Pons (tissue), 1 donor: ENCODE measurements around the gene COX17.

Experiments
- DNase-seq: peaks from one replicate; pipeline ENCODE4 v3.0.0-alpha.2; 2016; ENCODE audit warnings: low spot score

Gene COX17

DNA sequence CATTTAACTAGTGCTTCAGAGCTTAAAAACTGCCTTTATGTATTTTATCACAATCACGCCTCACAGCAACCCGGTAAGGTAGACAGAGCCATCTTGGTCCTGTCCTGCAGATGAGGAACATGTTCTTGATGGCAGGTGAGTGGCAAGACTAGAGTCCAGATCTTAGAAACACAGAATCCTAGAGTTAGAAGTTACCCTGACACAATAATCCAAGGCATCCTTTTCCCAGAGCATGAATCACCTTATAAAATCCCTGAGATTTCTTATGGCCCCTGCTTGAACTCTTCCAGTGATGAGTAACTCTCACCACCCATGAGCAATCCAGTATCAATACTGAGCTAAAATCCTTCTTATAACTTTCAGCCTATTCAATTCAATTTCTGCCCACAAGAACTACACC lies 33.7 kb downstream of the COX17 start:
- DNase-seq = no peak

DNA sequence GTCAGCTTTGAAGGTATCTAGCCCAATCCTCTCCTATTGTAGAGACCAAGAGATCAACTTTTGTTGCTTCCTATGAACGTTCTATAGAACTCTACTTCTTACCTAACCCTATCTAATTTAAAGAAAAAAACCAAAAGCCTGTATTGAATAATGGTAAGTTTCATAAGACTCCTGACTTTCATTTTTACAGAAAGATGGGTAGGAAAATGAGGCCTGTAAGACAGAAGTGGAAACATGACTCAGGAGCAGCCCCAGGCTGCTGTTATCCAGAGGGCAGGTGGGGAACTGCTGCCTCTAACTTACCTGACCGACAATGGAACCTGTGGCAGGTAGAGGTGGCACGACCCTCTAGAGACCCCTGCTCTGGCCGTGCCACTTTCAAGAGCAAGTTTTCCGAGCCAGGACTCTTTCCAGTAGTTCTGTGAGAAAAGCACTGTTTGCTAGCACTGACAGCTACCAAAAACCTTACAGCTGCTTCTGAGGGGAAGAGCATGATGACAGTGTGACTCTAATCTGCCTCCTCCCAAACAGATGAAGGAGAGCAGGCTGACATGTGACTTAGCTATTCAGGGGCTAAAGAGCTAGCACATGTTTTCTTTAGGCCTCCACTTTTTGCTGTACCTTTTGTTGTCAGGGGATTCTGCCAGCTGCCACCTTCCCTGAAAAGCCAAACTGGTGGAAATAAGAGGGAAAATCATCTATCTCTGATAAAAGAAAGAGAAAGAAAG lies 34.3 kb downstream of the COX17 start:
- no peak for DNase-seq

DNA sequence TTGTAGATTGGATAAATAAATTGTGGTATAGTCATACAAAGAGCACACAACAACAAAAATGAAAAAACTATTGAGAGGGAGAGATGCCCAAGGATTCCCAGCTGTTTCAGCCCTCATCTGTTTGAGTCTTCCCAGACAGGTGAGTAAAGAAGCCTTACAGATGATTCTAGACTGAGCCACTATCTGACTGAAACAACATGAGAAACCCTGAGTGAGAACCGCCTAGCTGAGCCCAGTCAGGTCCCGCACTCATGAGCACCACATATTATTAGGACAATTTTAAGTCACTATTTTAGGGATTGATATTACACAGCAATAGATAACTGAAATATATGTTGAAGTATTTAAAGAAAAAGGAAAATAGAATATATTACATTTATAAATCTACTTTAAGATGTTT lies 35.8 kb downstream of the COX17 start:
- DNase-seq = no peak

DNA sequence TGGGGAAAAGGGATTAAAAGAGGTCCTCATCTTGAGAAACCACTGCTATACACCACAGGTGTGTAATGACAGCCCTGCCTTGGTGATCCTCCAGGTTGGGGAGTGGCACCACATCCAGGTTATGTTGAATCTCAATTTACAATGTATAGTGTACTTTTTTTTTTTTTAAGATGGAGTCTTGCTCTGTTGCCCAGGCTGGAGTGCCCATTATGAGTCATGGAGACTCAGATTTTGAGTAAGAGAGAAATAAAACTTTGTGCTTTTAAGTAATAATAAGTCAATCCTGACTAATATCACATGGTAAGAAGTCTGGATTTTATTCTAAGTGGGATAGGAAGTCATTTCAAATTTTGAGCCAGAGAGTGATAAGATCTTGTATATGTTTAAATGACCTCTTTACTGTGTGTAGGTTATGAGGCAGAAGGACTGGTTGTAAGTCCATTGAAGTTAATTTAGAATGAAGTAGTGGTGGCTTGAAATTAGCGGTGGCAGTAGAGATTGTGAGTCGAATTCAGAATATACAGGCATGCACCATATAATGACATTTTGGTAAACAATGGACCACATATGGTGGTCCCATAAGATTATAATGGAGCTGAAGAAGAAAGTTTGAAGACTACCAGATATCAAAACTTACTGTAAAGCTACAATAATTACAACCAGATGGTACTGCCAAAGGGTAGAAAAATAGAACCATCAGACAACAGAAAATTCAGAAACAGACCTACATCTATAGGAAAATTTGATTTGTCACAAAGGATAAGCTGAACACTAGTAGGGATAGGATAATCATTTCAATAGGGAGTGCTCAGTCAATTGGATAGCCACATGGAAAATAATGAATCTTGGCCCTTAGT lies 37.5 kb downstream of the COX17 start:
- DNase-seq = no peak

DNA sequence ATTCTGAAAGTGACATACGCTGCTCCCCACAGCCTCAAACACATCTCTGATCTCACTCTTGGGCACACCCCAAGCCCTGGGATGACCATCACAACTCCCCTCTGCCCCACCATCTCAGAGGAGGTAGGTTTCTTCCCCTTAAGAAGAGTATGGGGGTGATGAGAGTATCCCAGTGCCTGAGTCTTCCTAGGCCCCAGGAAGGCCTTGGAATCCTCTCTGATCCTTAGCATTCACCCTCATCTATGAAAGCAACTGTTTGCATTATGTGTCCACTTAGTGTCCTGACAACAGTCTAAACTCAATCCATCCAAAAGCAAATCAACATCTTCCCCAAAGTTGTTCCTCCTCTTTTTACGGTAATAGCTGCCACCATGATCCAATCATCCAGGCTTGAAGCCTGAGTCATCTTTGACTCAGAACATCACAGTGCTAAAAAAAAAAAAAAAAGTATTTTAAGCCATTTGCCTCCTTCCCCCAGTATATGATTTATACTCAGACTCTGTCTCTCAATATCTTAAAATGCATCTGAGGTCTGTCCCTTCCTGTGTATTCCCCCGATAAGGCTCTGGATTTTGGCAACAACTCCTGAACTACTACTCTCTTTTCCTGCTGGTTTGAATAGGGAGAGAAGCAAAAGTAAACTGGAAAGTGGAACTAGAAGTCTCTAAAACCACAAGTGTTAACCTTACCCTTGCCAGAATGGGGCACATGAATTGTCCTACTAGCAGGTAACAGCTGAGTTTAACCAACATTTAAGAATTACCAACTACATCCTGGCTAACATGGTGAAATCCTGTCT lies 39.3 kb downstream of the COX17 start:
- peak; percentile 49 for DNase-seq

DNA sequence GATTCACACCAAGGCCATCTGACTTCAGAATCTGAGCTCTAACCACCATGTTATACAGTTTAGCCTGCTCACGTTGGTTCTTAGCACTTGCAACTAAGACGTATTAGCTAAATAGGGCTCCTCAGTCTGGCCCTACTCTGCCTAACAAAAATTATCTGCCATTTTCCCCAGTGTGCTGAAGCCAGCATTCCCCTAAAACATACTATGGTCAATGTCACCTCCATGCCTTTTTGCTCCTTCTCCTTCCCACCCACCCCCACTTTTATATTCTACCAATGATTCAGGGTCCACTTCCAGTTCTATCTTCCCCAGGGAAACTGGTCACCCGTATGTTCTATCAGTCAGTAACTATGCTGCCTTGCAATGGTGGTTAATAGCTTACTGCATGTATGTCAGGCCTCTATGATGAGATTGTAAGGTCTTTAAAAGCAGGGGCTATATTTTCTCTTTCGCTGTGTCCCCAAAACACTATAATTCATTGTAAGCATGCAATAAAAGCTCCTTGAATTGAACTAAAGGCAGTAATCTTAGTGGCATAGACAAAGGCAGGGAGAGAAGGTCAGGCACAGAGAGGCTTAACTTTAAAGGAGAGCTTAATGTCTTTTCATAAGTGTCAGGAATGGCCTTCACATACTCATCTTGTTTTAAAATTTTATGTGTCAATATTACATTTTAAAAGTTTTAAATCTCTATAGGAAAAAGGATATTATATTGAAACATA lies 40.2 kb downstream of the COX17 start:
- DNase-seq = no peak

DNA sequence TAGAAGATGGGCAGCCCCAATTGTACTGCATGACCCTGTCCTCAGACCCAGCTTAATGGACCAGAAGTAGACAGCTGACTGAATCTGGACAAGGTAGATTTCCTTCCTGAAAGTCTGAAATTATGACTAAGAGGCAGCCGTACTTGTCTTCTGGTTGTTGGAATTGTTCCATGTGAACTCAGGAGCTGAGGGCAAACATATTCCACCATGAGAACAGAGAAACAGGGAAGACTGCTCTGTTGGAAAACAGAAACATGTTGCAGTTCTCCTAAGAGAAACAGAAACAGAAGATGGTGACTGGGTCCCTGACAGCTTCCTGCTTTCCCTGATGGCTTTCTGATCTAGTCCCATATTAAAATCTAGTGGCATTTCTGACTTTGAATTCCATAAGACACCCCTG lies 41.0 kb downstream of the COX17 start:
- DNase-seq = no peak

DNA sequence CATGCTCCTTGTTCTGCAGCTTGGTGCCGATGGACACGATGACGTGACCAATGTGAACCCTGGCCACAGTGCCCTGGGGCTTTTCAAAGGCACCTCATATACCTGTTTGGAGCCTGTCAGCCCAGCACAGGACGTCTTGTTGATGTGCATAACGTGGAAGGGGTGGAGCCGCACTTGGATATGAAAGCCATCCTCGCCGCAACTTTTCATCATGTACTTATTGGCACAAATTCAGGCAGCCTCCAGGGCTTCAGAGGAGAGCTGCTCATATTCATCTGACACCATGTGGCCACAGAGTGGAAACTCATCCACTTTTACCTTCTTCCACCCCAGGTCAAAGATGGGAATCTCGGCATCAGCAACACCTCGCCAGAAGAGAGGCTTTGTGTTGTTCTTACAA lies 41.5 kb downstream of the COX17 start:
- no peak for DNase-seq

DNA sequence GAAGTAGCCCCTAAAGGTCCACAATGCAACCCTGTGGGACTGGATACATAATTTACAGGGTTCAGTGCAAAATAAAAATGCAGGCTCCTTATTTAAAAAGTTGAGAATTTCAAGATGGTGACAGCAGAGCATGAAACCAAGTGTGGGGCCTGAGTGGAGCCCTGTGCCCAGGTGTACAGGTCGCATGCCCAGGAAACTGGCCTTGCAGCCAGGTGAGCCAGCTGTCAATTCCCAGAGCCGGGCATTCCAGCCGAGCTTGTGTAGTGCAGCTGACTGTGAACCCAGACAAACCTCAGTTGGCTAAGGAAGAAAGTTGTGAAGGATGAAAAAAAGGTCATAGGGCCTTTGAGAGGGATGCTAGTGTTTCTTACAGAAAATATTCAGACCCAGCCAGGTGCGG lies 44.4 kb downstream of the COX17 start:
- DNase-seq = no peak

DNA sequence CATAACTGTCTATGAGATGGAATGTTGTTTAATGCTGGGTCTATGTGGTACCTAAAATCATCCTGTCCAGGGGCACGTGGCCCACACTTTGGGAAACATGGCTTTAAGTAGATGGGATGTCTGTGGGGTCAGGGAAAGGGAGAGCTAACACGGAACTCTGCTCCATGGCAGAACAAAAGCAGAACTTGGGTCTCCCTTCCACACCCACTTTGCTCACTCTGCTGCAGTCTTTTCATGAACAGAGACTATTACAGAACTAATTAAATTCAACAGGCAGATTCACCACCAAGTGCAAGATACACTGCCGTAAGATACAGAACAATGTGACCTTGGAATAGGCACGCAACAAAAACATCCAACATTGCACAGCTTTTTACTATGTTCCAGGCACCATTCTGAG lies 45.0 kb downstream of the COX17 start:
- no peak for DNase-seq

DNA sequence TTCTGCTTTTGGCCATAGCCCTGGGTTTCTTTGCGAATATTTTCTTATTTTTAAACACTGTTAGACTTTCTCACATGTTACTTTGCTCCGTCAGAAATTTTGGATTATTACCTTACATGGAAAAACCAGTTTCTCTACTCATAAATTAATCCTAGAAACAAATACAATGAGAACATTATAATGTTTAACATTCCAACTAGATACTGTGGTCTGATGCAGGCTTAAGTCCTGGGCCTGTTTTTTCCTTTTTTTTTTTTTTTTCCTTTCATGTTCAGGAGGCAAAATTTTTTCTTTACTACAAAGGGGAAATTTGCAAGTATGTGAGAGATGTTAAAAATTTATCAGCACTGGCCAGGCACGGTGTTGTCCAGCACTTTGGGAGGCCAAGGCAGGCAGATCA lies 45.7 kb downstream of the COX17 start:
- no peak for DNase-seq

DNA sequence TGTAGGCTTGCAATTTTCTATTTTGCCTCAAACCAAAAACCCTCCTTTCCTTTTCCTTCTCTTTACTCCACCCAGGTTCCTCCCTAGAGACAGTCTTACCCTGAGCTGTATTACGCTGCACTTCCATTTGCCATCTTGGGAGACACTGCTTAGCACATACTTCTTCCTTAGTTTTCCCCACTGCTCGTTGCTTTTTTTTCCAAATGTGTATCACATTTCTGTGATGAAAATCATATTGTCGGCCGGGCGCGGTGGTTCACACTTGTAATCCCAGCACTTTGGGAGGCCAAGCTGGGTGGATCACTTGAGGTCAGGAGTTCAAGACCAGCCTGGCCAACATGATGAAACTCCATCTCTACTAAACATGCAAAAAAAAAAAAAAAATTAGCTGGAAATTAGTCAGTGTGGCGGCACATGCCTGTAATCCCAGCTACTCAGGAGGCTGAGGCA lies 46.3 kb downstream of the COX17 start:
- no peak for DNase-seq

DNA sequence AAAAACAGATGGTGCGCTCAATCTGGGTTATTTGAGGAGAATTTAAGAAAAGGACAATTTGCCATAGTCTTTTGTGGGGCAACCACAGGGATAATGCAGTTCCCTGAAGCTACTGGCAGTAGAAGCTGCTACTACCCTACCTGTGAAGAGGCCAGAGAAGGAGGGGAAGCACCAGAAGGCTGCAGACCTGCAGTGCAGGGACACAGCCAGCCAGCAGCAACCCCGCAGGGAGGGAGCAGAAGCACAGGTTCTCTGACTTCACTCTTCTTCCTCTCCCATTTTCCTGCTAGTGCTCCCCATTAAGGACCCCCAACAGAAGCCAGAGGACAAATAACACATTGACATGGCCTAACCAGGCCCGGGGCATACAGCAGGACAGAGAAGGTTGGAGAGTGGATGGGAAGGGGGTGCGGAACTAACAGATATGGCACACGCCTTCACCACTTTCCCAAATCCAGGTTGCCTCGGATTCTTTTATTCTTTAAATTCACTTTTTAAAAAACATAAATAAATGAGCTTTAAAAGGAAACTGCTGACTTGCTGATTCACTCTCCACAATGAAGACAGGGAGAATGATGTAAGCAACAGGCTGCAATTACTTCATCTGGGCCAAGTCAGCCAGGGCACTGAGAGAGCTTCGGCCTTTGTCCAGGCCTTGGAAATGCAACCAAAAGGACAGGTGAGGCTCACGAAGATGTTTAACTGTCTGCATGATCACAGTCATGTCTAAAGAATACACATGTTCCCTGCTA lies 46.9 kb downstream of the COX17 start:
- no peak for DNase-seq

DNA sequence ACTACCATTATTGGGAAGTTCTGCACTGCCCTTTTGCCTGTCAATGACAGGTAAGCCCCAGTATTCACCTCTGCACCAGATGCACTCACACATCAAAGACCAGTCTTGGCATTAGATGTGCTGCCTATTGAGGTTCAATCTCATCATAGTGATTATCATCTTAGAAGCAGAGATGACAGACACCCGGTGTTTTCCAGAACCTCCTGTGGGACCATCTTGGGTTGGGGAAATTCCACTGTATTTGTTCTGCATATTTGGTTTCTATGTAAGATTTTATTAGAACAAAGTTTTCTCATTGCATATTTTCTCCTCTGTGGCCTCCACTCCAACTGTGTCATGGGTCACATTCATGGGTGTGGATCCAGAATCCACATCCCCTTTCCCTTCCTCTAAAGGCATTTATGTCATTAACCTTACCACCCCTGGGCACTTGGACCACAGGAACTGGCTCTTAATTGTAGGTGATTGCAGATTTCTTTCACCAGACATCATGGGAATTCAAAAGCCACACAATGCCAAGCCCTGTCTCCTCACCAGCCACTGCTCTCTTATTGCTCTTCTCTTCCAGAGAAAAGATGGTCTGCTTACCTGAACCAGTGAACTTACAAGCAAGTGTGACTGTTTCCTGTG lies 48.3 kb downstream of the COX17 start:
- DNase-seq = no peak

DNA sequence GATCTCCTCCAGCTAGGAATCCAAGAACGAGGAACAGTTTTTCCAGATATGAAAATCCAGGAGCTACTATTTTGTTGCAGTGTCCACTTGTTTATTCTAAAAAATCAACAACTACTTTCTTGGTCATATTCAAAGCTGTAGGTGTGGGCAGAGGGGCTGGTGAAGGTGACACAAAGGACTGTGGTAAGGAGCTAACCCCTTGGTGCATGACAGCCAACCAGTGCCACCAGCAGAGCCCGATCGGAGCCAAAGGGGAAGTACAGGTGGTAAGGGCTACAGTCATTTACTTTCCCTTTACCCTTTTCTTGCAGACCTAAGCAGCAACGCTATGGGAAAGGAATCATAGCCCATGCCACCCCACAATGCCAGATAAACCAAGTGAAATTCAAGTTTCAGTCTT lies 48.8 kb downstream of the COX17 start:
- no peak for DNase-seq

DNA sequence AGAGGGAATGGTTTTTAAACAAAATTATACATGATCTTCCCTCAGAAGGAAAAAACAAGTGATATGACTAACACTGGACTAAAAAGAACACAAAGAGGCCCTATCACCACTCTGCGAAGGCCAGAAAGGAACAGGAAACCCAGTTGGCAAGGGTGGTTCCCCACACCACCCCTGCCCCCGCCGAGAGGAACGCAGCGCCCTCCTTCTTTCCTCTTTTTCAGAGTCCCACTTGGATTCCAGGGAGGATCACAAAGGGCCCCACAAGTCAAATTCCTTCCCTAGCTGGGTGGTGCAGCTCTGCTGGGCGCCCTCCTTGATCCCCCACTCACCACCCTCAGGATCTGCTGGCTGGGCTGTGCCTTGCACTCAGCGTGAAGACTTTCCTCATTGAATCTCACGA lies 49.7 kb downstream of the COX17 start:
- DNase-seq = no peak

DNA sequence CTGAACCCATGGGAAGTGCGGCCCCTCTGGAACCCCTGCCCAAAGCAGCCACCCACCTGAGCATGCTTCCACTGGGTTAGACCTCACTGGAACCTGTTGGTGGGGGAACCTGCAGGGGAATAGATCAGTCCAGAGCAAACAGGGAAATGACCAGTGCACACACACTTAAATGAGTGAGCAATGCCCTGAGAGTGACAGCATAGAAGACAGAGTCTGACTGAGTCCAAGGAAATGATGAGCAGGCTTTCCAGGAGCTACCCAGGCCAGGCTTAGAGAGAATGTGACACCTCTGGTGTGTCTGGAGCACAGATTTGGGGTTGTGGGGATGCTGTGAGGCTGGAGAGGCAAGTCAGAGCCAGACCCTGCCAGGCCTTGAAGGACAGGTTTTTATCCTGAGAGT lies 51.0 kb downstream of the COX17 start:
- DNase-seq = no peak

DNA sequence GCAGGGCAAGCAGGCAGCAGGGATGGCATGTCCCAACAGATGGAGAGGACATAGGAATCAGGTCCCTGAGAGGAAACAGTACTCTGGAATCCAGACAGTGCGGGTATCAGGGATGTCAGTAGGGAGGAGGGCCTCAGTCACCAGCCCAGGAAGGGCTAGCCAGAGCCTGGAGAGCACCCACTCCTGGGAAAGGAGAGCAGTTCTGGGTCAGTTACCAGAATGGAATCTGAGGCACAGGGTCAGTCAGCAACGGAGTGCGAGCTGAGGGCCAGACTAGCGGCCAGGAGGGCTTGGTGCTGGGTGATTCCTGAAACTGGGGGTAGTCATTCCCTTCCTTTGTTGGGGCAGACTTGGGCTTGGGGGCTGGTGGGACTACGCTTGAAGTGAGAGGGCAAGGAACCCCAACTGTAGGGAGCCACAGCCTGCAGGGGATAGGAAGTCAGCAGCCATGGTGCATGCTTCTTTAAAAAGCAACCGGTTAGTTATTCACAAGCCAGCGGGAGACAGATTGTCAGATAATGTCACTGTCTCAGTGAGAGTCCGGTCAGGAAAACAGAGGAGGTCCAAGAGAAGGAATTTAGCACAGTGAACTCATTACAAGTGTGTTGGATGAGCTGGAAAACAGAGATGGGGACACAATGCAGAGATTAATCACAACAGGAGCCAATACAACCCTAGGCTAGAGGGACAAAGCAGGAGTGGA lies 51.6 kb downstream of the COX17 start:
- no peak for DNase-seq

DNA sequence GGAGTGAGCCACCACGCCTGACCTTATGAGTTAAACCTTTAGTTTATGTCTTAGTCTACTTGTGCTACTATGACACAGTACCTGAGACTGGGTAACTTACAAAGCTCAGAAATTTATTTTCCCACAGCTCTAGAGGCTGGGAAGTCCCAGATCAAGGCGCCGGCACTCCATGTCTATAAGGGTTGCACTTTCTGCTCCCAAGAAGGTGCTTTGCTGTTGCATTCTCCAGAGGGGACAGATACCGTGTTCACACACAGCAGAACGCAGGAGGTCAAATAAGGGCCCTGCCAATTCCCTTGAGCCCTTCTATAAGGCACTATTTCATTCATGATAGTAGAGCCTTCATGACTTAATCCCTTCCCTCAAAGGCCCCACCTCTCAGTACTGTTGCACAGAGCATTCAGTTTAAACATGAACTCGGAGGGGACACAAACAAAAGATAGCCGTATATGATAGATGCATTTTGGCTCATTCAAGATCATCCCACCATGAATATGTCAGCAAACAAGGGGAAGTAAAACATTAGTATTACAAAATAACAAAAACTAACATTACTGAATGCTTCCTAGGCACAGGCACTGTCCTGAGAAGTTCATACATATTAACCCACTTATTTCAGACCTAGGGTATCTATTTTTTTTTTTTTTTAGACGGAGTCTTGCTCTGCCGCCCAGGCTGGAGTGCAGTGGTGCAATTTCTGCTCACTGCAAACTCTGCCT lies 53.0 kb downstream of the COX17 start:
- DNase-seq = no peak

DNA sequence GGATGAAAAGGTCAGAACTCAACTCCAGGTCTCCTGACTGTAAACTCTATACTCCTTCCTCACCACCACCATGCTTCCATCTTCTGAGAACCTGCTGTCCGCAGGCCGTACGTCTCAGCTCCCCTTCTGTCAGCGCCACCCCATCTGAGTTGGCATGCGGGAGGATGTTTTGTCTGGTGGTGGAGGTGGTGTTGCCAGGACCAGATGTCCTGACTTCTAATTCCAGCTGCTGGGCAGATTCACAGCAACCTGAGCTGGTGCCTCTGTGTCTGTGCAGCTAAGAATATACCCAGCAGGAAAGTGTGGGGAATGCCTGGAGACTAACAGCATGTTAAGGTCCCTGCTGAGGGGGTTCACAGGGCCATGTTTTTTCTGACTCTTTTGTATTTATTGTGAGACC lies 56.3 kb downstream of the COX17 start:
- DNase-seq = no peak
